ENCODE data around the gene STPG1. TPM values are rescaled to one million over a fixed set of nuclear protein-coding genes. Genes with fewer than 3 reads are reported as not detected.

STPG1 gene
- total and polyA plus RNA-seq, 9 of the 15 experiments (the other 6 are each of a cell fraction or from before 2014, with no cell fraction given), result 5.0 to 11.9 (median 8.3) TPM

GRCh38 chr1:24374891-24375786 is 38.4 kb downstream of the STPG1 start (continued):
- TF ChIP-seq UBTF (IDR thresholded peaks at IDR 0.05; ENCODE audit: borderline replicate concordance in 1 of 2, low read depth in 2 of 2, low read length in 2 of 2), result no peak
- TF ChIP-seq TSC22D4 (tag; IDR thresholded peaks at IDR 0.05), result no peak
- no peak for TF ChIP-seq TCF15 (CRISPR knock-in tag; IDR thresholded peaks at IDR 0.05)

- BruUV-seq (replicated peaks), result no TSS peak
- FAIRE-seq (no peak), ATAC-seq (no peak), DNase-seq (ENCODE audit: extremely low read depth in 1 of 4, low spot score in 3 of 4) (no peak)
- no peaks in the 10 kb centered on the region for H3K36me3 ChIP-seq (ENCODE audit: control insufficient read depth, insufficient read depth, low read length)
- no peak overlapping the region for H2AFZ ChIP-seq (ENCODE audit: low read depth, low read length)
- ChIA-PET CTCF (ENCODE audit: low intra/inter-chr PET ratio) (no interaction called here), POLR2A (interaction anchor here (0.8 to 1.1 kb wide), 2 partner anchors 14 to 132 kb away, joined by 3 read pairs; no protein-coding TSS in a partner anchor)
- WGBS (ENCODE audit: insufficient coverage, low coverage, missing lambda C conversion rate), result 27% methylated on average over 8 of the region's 8 CpGs
- H3K27me3 ChIP-seq (ENCODE audit: control insufficient read depth in 2 of 2, insufficient read depth in 2 of 2, low read length in 2 of 2), result peaks cover 0 to 12% of the 10 kb centered on the region in 2 experiments; a peak in 1 of 5 replicates
- no peak overlapping the region for H3K27ac ChIP-seq (ENCODE audit: extremely low read depth, low read depth, low read length)
- H3K4me2 ChIP-seq (ENCODE audit: insufficient read depth, low read length), result no peak overlapping the region
- no peaks in the 10 kb centered on the region for H3K9me3 ChIP-seq (replicated peaks; ENCODE audit: control insufficient read depth, insufficient read depth, low read depth, low read length)
- no peaks in the 10 kb centered on the region for H3K79me2 ChIP-seq (ENCODE audit: control insufficient read depth, insufficient read depth, low read length)
- intact Hi-C loops (cut with micrococcal nuclease) (loop anchor here (1.0 kb wide), 1 partner anchor 9 kb away; no protein-coding TSS in a partner anchor), in situ Hi-C loops (cut with MboI) (no loop called here)
- H3K9ac ChIP-seq (ENCODE audit: insufficient read depth in 1 of 2, low read depth in 2 of 2, low read length in 2 of 2), result no peak overlapping the region
- no peak overlapping the region for H3K4me3 ChIP-seq
- no peaks in the 10 kb centered on the region for H3K9me1 ChIP-seq (ENCODE audit: control insufficient read depth, insufficient read depth, low read length)
- no peaks in the 10 kb centered on the region for H3K4me1 ChIP-seq (replicated peaks in 1 of 2; ENCODE audit: control insufficient read depth in 2 of 2, insufficient read depth in 2 of 2, low read length in 2 of 2)
- H4K20me1 ChIP-seq (replicated peaks; ENCODE audit: control insufficient read depth, insufficient read depth, low read length), result no peaks in the 10 kb centered on the region; the same call in 1 of the 2 replicates
- TF ChIP-seq HDAC6 (IDR thresholded peaks at IDR 0.05; ENCODE audit: low read depth, low read length) (no peak), MYC (IDR thresholded peaks at IDR 0.05; ENCODE audit: low read depth, low read length) (no peak), MYC (CRISPR knock-in tag; IDR thresholded peaks at IDR 0.05; ENCODE audit: borderline replicate concordance, low read depth) (no peak), SREBF2 (CRISPR knock-in tag; IDR thresholded peaks at IDR 0.05) (no peak), LEF1 (IDR thresholded peaks at IDR 0.05) (no peak), ZNF75A (CRISPR knock-in tag; IDR thresholded peaks at IDR 0.05) (no peak), ZNF512 (tag; IDR thresholded peaks at IDR 0.05) (no peak), PHF21A (IDR thresholded peaks at IDR 0.05; ENCODE audit: borderline replicate concordance, low read depth) (no peak), KDM1A (IDR thresholded peaks at IDR 0.05) (no peak), ATF1 (CRISPR knock-in tag; IDR thresholded peaks at IDR 0.05) (no peak), ATF1 (tag; IDR thresholded peaks at IDR 0.05) (no peak), ZBED1 (IDR thresholded peaks at IDR 0.05) (no peak)
Measured at GRCh38 chr1:24373710-24374109, 39.9 kb downstream of the STPG1 start.
